WTC11 (cell line): ENCODE data around the gene TMEM81. TPM values are rescaled to one million over a fixed set of nuclear protein-coding genes. Genes with fewer than 3 reads are reported as not detected.
A peak's percentile ranks its signal among the peaks of the same experiment; 100 is the strongest.

Source experiments
- ATAC-seq: fragments of 200-7000 bp; cut with Tn5 transposase; 2 replicates; pipeline ENCODE4 v1.10.0; 2021; ENCODE audit warnings: mild to moderate bottlenecking, moderate library complexity
- CTCF ChIA-PET: fragments of 300-600 bp; sonication (Branson Sonifier 250); formaldehyde crosslinking; loops from one replicate; lab custom pipeline; 2021; ENCODE audit warnings: antibody characterized with exemption; lab: Charles Lee
- POLR2A ChIA-PET: fragments of 350-600 bp; sonication (Branson Sonifier 250); formaldehyde crosslinking; loops from one replicate; lab custom pipeline; 2021; ENCODE audit warnings: antibody characterized with exemption; lab: Charles Lee
- DNase-seq: peaks from one replicate; pipeline ENCODE4 v3.0.0; 2021; ENCODE audit warnings: low spot score
- H3K27ac Mint-ChIP-seq: 2 replicates; pipeline ENCODE4 v1.8.0; 2021; ENCODE audit warnings: mixed read lengths
- H3K27me3 Mint-ChIP-seq: 2 replicates; pipeline ENCODE4 v1.8.0; 2021; ENCODE audit warnings: low read depth, mild to moderate bottlenecking, moderate library complexity, mixed read lengths
- H3K36me3 Mint-ChIP-seq: 2 replicates; pipeline ENCODE4 v1.8.0; 2021; ENCODE audit warnings: mixed read lengths
- H3K4me1 Mint-ChIP-seq: 2 replicates; pipeline ENCODE4 v1.8.0; 2022; ENCODE audit warnings: mixed read lengths
- H3K4me3 Mint-ChIP-seq: 2 replicates; pipeline ENCODE4 v1.8.0; 2021; ENCODE audit warnings: mild to moderate bottlenecking, moderate library complexity, mixed read lengths
- H3K9me3 Mint-ChIP-seq: 2 replicates; pipeline ENCODE4 v1.8.0; 2021; ENCODE audit warnings: mixed read lengths
- AR ChIP-seq: fragments of 250-450 bp; sonication (Bioruptor Pico); IDR thresholded peaks from 2 replicates; pipeline ENCODE4 v1.9.0; 2021; ENCODE audit warnings: mild to moderate bottlenecking
- ATF3 ChIP-seq: sonication (generic); formaldehyde crosslinking; conservative IDR thresholded peaks from 2 replicates; pipeline ENCODE4 v1.8.1; 2022; ENCODE audit warnings: mild to moderate bottlenecking, missing genetic modification reagents
- EMX1 ChIP-seq: fragments of 250-450 bp; sonication (Bioruptor Pico); IDR thresholded peaks from 2 replicates; pipeline ENCODE4 v1.8.0; 2021; ENCODE audit warnings: mild to moderate bottlenecking
- ETV6 ChIP-seq: sonication (generic); formaldehyde crosslinking; IDR thresholded peaks from 2 replicates; pipeline ENCODE4 v1.8.1; 2022; ENCODE audit warnings: mild to moderate bottlenecking, missing genetic modification reagents
- FOXJ3 ChIP-seq: sonication (generic); formaldehyde crosslinking; IDR thresholded peaks from 2 replicates; pipeline ENCODE4 v1.9.0; 2021; ENCODE audit warnings: missing genetic modification reagents, mild to moderate bottlenecking, borderline replicate concordance
- FOXK1 ChIP-seq: sonication (generic); formaldehyde crosslinking; IDR thresholded peaks from 2 replicates; pipeline ENCODE4 v1.8.0; 2022; ENCODE audit warnings: mild to moderate bottlenecking, moderate library complexity, missing genetic modification reagents
- GTF2I ChIP-seq: fragments of 250-450 bp; sonication (Bioruptor Pico); conservative IDR thresholded peaks from 2 replicates; pipeline ENCODE4 v1.4.0; 2021; ENCODE audit warnings: mild to moderate bottlenecking
- HMGXB4 ChIP-seq: sonication (generic); formaldehyde crosslinking; IDR thresholded peaks from 2 replicates; pipeline ENCODE4 v1.8.1; 2023; ENCODE audit warnings: mild to moderate bottlenecking, moderate library complexity, missing genetic modification reagents
- IRF1 ChIP-seq: sonication (generic); formaldehyde crosslinking; IDR thresholded peaks from 2 replicates; pipeline ENCODE4 v1.8.0; 2023; ENCODE audit warnings: missing genetic modification reagents
- KAT7 ChIP-seq: sonication (generic); formaldehyde crosslinking; IDR thresholded peaks from 2 replicates; pipeline ENCODE4 v1.8.1; 2023; ENCODE audit warnings: missing genetic modification reagents, mild to moderate bottlenecking, borderline replicate concordance
- MLX ChIP-seq: sonication (generic); formaldehyde crosslinking; IDR thresholded peaks from 2 replicates; pipeline ENCODE4 v1.8.1; 2023; ENCODE audit warnings: mild to moderate bottlenecking, missing genetic modification reagents, moderate library complexity
- MYBL2 ChIP-seq: sonication (generic); formaldehyde crosslinking; IDR thresholded peaks from 2 replicates; pipeline ENCODE4 v1.8.1; 2023; ENCODE audit warnings: mild to moderate bottlenecking, moderate library complexity, missing genetic modification reagents
- NFE2L1 ChIP-seq: sonication (generic); formaldehyde crosslinking; IDR thresholded peaks from 2 replicates; pipeline ENCODE4 v1.8.1; 2023; ENCODE audit warnings: missing genetic modification reagents
- NR1H2 ChIP-seq: sonication (generic); formaldehyde crosslinking; IDR thresholded peaks from 2 replicates; pipeline ENCODE4 v1.9.0; 2021; ENCODE audit warnings: mild to moderate bottlenecking, moderate library complexity, missing genetic modification reagents
- OVOL2 ChIP-seq: fragments of 250-450 bp; sonication (Bioruptor Pico); IDR thresholded peaks from 2 replicates; pipeline ENCODE4 v1.9.0; 2021; ENCODE audit warnings: mild to moderate bottlenecking, borderline replicate concordance
- RORB ChIP-seq: fragments of 250-450 bp; sonication (Bioruptor Pico); IDR thresholded peaks from 2 replicates; pipeline ENCODE4 v1.9.0; 2021; ENCODE audit warnings: mild to moderate bottlenecking
- SOX15 ChIP-seq: fragments of 250-450 bp; sonication (Bioruptor Pico); IDR thresholded peaks from 2 replicates; pipeline ENCODE4 v1.9.0; 2021; ENCODE audit warnings: mild to moderate bottlenecking
- TEAD4 ChIP-seq: sonication (generic); formaldehyde crosslinking; IDR thresholded peaks from 2 replicates; pipeline ENCODE4 v1.8.0; 2022; ENCODE audit warnings: mild to moderate bottlenecking, missing genetic modification reagents
- ZNF121 ChIP-seq: sonication (generic); formaldehyde crosslinking; IDR thresholded peaks from 2 replicates; pipeline ENCODE4 v1.8.0; 2023; ENCODE audit warnings: missing genetic modification reagents
- ZNF138 ChIP-seq: sonication (generic); formaldehyde crosslinking; conservative IDR thresholded peaks from 2 replicates; pipeline ENCODE4 v1.8.1; 2022; ENCODE audit warnings: mild to moderate bottlenecking, moderate library complexity, missing genetic modification reagents
- ZNF219 ChIP-seq: sonication (generic); formaldehyde crosslinking; IDR thresholded peaks from 2 replicates; pipeline ENCODE4 v1.8.0; 2023; ENCODE audit warnings: missing genetic modification reagents, mild to moderate bottlenecking, borderline replicate concordance
- ZNF281 ChIP-seq: sonication (generic); formaldehyde crosslinking; IDR thresholded peaks from 2 replicates; pipeline ENCODE4 v1.8.0; 2023; ENCODE audit warnings: mild to moderate bottlenecking, missing genetic modification reagents
- ZNF317 ChIP-seq: sonication (generic); formaldehyde crosslinking; IDR thresholded peaks from 2 replicates; pipeline ENCODE4 v1.8.1; 2023; ENCODE audit warnings: low read depth, mild to moderate bottlenecking, moderate library complexity, missing genetic modification reagents, borderline replicate concordance
- ZSCAN18 ChIP-seq: fragments of 250-450 bp; sonication (Bioruptor Pico); IDR thresholded peaks from 2 replicates; pipeline ENCODE4 v2.1.2; 2022; ENCODE audit warnings: mild to moderate bottlenecking, moderate library complexity
- total RNA-seq: library from RNA; stranded (reverse); gene quantifications from 3 replicates; pipeline ENCODE4 v1.2.3, GENCODE V29; 2021

The TMEM81 gene
- total RNA-seq, 1 experiment from 2014 or later: 7.5 TPM

GRCh38 chr1:205066141-205066818 lies 18.0 kb downstream of the TMEM81 start:
- DNase-seq (peak; percentile 41), ATAC-seq (peak; percentile 35)
- no peaks in the 10 kb centered on the region for H3K36me3 Mint-ChIP-seq
- TF ChIP-seq ZNF121 (CRISPR knock-in tag) (no peak), ATF3 (CRISPR knock-in tag) (no peak), ZNF281 (no peak), FOXJ3 (no peak), AR (no peak), ETV6 (CRISPR knock-in tag) (no peak), FOXK1 (CRISPR knock-in tag) (no peak), EMX1 (CRISPR knock-in tag) (no peak), HMGXB4 (CRISPR knock-in tag) (no peak), OVOL2 (CRISPR knock-in tag) (no peak), SOX15 (CRISPR knock-in tag) (no peak), TEAD4 (no peak), ZNF138 (CRISPR knock-in tag) (no peak), KAT7 (CRISPR knock-in tag) (no peak), NR1H2 (CRISPR knock-in tag) (no peak), ZSCAN18 (CRISPR knock-in tag) (no peak)
- no peak overlapping the region for H3K4me3 Mint-ChIP-seq
- H3K4me1 Mint-ChIP-seq: peaks cover 9% of the 10 kb centered on the region; the same call in 1 of the 2 replicates
- peak overlapping the region; percentile 77; the same call in 1 of the 2 replicates for H3K27ac Mint-ChIP-seq
- no peaks in the 10 kb centered on the region for H3K27me3 Mint-ChIP-seq
- POLR2A ChIA-PET: no interaction called here
- CTCF ChIA-PET: interaction anchor here (0.6 to 2.1 kb wide), 23 partner anchors 10 to 259 kb away, joined by 3 to 57 read pairs (median 4); partner anchors contain the start of genes CNTN2 and RBBP5
- H3K9me3 Mint-ChIP-seq: no peaks in the 10 kb centered on the region

GRCh38 chr1:205065666-205066065 lies 18.6 kb downstream of the TMEM81 start:
- POLR2A ChIA-PET: no interaction called here
- no peak for DNase-seq
- H3K9me3 Mint-ChIP-seq: no peaks in the 10 kb centered on the region
- peaks cover 9% of the 10 kb centered on the region; the same call in 1 of the 2 replicates for H3K4me1 Mint-ChIP-seq
- H3K27ac Mint-ChIP-seq: no peak overlapping the region
- no peaks in the 10 kb centered on the region for H3K27me3 Mint-ChIP-seq
- no peak overlapping the region for H3K4me3 Mint-ChIP-seq
- no peaks in the 10 kb centered on the region for H3K36me3 Mint-ChIP-seq
- ATAC-seq: no peak
- CTCF ChIA-PET: interaction anchor here (0.6 to 2.1 kb wide), 23 partner anchors 10 to 259 kb away, joined by 3 to 57 read pairs (median 4); partner anchors contain the start of genes CNTN2 and RBBP5
- TF ChIP-seq IRF1 (CRISPR knock-in tag) (no peak), MYBL2 (CRISPR knock-in tag) (no peak), RORB (CRISPR knock-in tag) (no peak), GTF2I (no peak), ZNF219 (CRISPR knock-in tag) (no peak), MLX (CRISPR knock-in tag) (no peak), NFE2L1 (no peak), ZNF317 (CRISPR knock-in tag) (no peak), FOXJ3 (no peak)
